WTC11 (cell line): ENCODE results near the gene NUDCD3.

Experiments used
- AFF4 ChIP-seq: sonication (generic); formaldehyde crosslinking; IDR thresholded peaks from 2 replicates; pipeline ENCODE4 v1.8.1; 2023; ENCODE audit warnings: mild to moderate bottlenecking, missing genetic modification reagents, borderline replicate concordance
- CTCF ChIP-seq: fragments of 200-600 bp; IDR thresholded peaks from 2 replicates; pipeline ENCODE4 v1.8.0; 2022; ENCODE audit warnings: antibody characterized with exemption
- ELF4 ChIP-seq: sonication (generic); formaldehyde crosslinking; IDR thresholded peaks from 2 replicates; pipeline ENCODE4 v1.8.1; 2022; ENCODE audit warnings: low read depth, mild to moderate bottlenecking, moderate library complexity, missing genetic modification reagents
- ZNF317 ChIP-seq: sonication (generic); formaldehyde crosslinking; IDR thresholded peaks from 2 replicates; pipeline ENCODE4 v1.8.1; 2023; ENCODE audit warnings: low read depth, mild to moderate bottlenecking, moderate library complexity, missing genetic modification reagents, borderline replicate concordance

- TF ChIP-seq ZNF317 (CRISPR knock-in tag) (no peak), AFF4 (CRISPR knock-in tag) (no peak), ELF4 (CRISPR knock-in tag) (no peak), CTCF (no peak)
Observed at GRCh38 chr7:44454348-44454747, 36.1 kb downstream of the NUDCD3 start.
